HepG2 (cell line): Measurements from ENCODE around the gene HOXA9. TPM values are rescaled to one million over a fixed set of nuclear protein-coding genes. Genes with fewer than 3 reads are reported as not detected.

ENCODE experiments used
- ATAC-seq: fragments of 200-7000 bp; cut with Tn5 transposase; 3 replicates; pipeline ENCODE4 v1.9.1; 2020; ENCODE audit warnings: mild to moderate bottlenecking, moderate library complexity
- BruUV-seq: library from RNA; stranded (reverse); fragments of 400-500 nt; replicated peaks from 2 replicates; lab custom pipeline; 2021; lab: Mats Ljungman, UMichigan
- CTCF ChIA-PET: fragments of 300-600 bp; formaldehyde crosslinking; extraction: SDS; loops from one replicate; lab custom pipeline; 2021; ENCODE audit warnings: low total read pairs, inconsistent platforms, low intra/inter-chr PET ratio; lab: Yijun Ruan, JAX
- POLR2A ChIA-PET: fragments of 350-600 bp; sonication (Branson Sonifier 250); formaldehyde crosslinking; loops from one replicate; lab custom pipeline; 2020; ENCODE audit warnings: antibody characterized with exemption, inconsistent platforms; lab: Yijun Ruan, JAX
- DNase-seq: peaks from one replicate; pipeline ENCODE4 v3.0.0-alpha.2; 2015; ENCODE audit warnings: low spot score
- FAIRE-seq: peaks from 3 replicates; lab custom pipeline; 2011; peaks lifted over from hg19 to GRCh38; lab: Jason Lieb, UNC
- H2AFZ ChIP-seq: one replicate; pipeline ENCODE4 v1.6.1; 2011; ENCODE audit warnings: low read length, inconsistent platforms
- H3K27ac ChIP-seq: fragments of 300-600 bp; 3 replicates; pipeline ENCODE4 v1.8.0; 2011; ENCODE audit warnings: mixed run types, mild to moderate bottlenecking, mixed read lengths, low read length, inconsistent platforms; ENCODE audit not compliant: insufficient read depth; ENCODE audit errors: extremely low read length
- H3K27me3 ChIP-seq, 2 experiments: fragments of 200-600 bp in 1 of 2; 2 replicates in 1 of 2; 3 replicates in 1 of 2; pipeline versions ENCODE4 v1.6.0 to v1.8.0; 2011; ENCODE audit warnings: low read length in 2 of 2, mild to moderate bottlenecking in 2 of 2, moderate library complexity in 2 of 2, inconsistent platforms in 1 of 2; ENCODE audit not compliant: insufficient read depth in 2 of 2, control insufficient read depth in 1 of 2
- H3K36me3 ChIP-seq, 2 experiments: fragments of 200-600 bp in 1 of 2; replicated peaks in 1 of 2; 2 replicates in 1 of 2; 3 replicates in 1 of 2; pipeline versions ENCODE4 v1.5.1 to v1.8.0; 2011; ENCODE audit warnings: low read length in 2 of 2, inconsistent platforms in 1 of 2; ENCODE audit not compliant: insufficient read depth in 2 of 2, control insufficient read depth in 1 of 2
- H3K4me1 ChIP-seq: 2 replicates; pipeline ENCODE4 v1.5.1; 2012; ENCODE audit warnings: low read length, inconsistent platforms; ENCODE audit not compliant: insufficient read depth
- H3K4me2 ChIP-seq: 2 replicates; pipeline ENCODE4 v1.6.0; 2011; ENCODE audit warnings: low read depth, low read length, inconsistent platforms
- H3K4me3 ChIP-seq, 3 experiments: fragments of 200-600 bp in 1 of 3; sonication (generic), shearing (Covaris generic) in 1 of 3; replicated peaks in 1 of 3; 2 replicates each; pipeline ENCODE4 v1.5.1; 2011 to 2016; ENCODE audit warnings: low read length in 3 of 3, inconsistent platforms in 2 of 3, low read depth in 2 of 3, mild to moderate bottlenecking in 2 of 3, control low read depth in 1 of 3, mixed read lengths in 1 of 3; ENCODE audit not compliant: insufficient read depth in 1 of 3
- H3K79me2 ChIP-seq: one replicate; pipeline ENCODE4 v1.6.1; 2011; ENCODE audit warnings: low read length, inconsistent platforms; ENCODE audit not compliant: insufficient read depth
- H3K9ac ChIP-seq: 2 replicates; pipeline ENCODE4 v1.6.0; 2011; ENCODE audit warnings: mild to moderate bottlenecking, low read depth, low read length, inconsistent platforms; ENCODE audit not compliant: insufficient read depth
- H3K9me3 ChIP-seq: 2 replicates; pipeline ENCODE4 v1.5.1; 2012; ENCODE audit warnings: mild to moderate bottlenecking, low read length
- H4K20me1 ChIP-seq: 2 replicates; pipeline ENCODE4 v1.6.0; 2011; ENCODE audit warnings: inconsistent platforms, mild to moderate bottlenecking, low read length, moderate library complexity; ENCODE audit not compliant: insufficient read depth
- AGO2 ChIP-seq: fragments of 200-400 bp; formaldehyde crosslinking; optimal IDR thresholded peaks from 2 replicates; pipeline ENCODE3; 2017; ENCODE audit warnings: mild to moderate bottlenecking, low read depth, low read length, moderate library complexity
- FOXA3 ChIP-seq: IDR thresholded peaks from 2 replicates; pipeline ENCODE4 v1.6.1; 2016; ENCODE audit warnings: missing genetic modification reagents, missing compliant biosample characterization
- HDAC6 ChIP-seq: fragments of 200-600 bp; sonication (generic); IDR thresholded peaks from 2 replicates; pipeline ENCODE4 v1.7.0; 2017; ENCODE audit warnings: mild to moderate bottlenecking, antibody characterized with exemption, low read length, low read depth
- NFATC3 ChIP-seq: sonication (generic); formaldehyde crosslinking; IDR thresholded peaks from 2 replicates; pipeline ENCODE4 v1.5.1; 2020; ENCODE audit warnings: mild to moderate bottlenecking, missing genetic modification reagents
- SP1 ChIP-seq, 2 experiments: fragments of 450-650 bp in 1 of 2; sonication (generic) in 1 of 2; formaldehyde crosslinking in 1 of 2; IDR thresholded peaks; 2 replicates each; pipeline versions ENCODE4 v1.4.0 to v1.6.1; 2016 to 2020; ENCODE audit warnings: missing genetic modification reagents in 1 of 2
- U2AF2 ChIP-seq: fragments of 200-400 bp; formaldehyde crosslinking; IDR thresholded peaks from 2 replicates; pipeline ENCODE4 v1.6.1; 2017; ENCODE audit warnings: low read depth, mild to moderate bottlenecking, low read length
- ZMAT3 ChIP-seq: sonication (generic); formaldehyde crosslinking; conservative IDR thresholded peaks from 2 replicates; pipeline ENCODE4 v1.7.0; 2021; ENCODE audit warnings: missing genetic modification reagents
- ZNF274 ChIP-seq: sonication (generic); formaldehyde crosslinking; IDR thresholded peaks from 2 replicates; pipeline ENCODE4 v1.5.1; 2020; ENCODE audit warnings: mild to moderate bottlenecking, missing genetic modification reagents
- ZNF317 ChIP-seq: sonication (generic); formaldehyde crosslinking; IDR thresholded peaks from 2 replicates; pipeline ENCODE4 v1.5.0; 2020; ENCODE audit warnings: mild to moderate bottlenecking, missing genetic modification reagents
- ZSCAN30 ChIP-seq: sonication (generic); formaldehyde crosslinking; IDR thresholded peaks from 2 replicates; pipeline ENCODE4 v1.5.0; 2020; ENCODE audit warnings: mild to moderate bottlenecking, missing genetic modification reagents
- WGBS: methylation state at CpG from one replicate; pipeline ENCODE4 v1.1.6; 2017; ENCODE audit warnings: low lambda C conversion rate; 5-methylcytosine and 5-hydroxymethylcytosine counted together
- in situ Hi-C: cut with HindIII; loops from 2 replicates; pipeline ENCODE4 v1.10.0; 2017; ENCODE audit warnings: low pct_unique_long_range_greater_than_20kb; ENCODE audit not compliant: extremely low pct_ligation_motif_present
- intact Hi-C: fragments of 100-400 bp; cut with micrococcal nuclease; formaldehyde crosslinking; loops from one replicate; pipeline ENCODE4 v1.10.0; 2022; ENCODE audit not compliant: unreplicated experiment
- polyA plus RNA-seq, 8 experiments: library from polyadenylated mRNA; depleted of rRNA in 3 of 8; stranded (reverse) in 7 of 8; unstranded in 1 of 8; fragments of >200 nt; fragmentation: Illumina TruSeq in 4 of 8; extraction: Trizol in 4 of 8; gene quantifications; 2 replicates each; pipeline versions ENCODE4 v1.2.1 to v1.2.3, GENCODE V29; 2011 to 2016; ENCODE audit warnings: low read depth in 4 of 8, missing spikeins in 1 of 8, mixed read lengths in 1 of 8; ENCODE audit not compliant: insufficient read depth in 1 of 8
- total RNA-seq, 5 experiments: library from RNA; depleted of rRNA; stranded (reverse); fragments of >200 nt; fragmentation: Illumina TruSeq; extraction: Trizol; gene quantifications; 2 replicates each; pipeline ENCODE4 v1.2.3, GENCODE V29; 2016; ENCODE audit warnings: low read depth in 1 of 5
- TF ChIP-seq, protein P1 (sequence below): sonication (generic); formaldehyde crosslinking; IDR thresholded peaks from 2 replicates; pipeline ENCODE4 v1.9.0; 2022; ENCODE audit warnings: low read depth, missing genetic modification reagents
- TF ChIP-seq, protein P2 (sequence below): sonication (generic); formaldehyde crosslinking; IDR thresholded peaks from 2 replicates; pipeline ENCODE4 v1.4.0; 2020; ENCODE audit warnings: missing genetic modification reagents, borderline replicate concordance

The HOXA9 gene
- total and polyA plus RNA-seq, 2 of the 13 experiments (the other 11 are each of a cell fraction or from before 2014, with no cell fraction given) = not detected

DNA sequence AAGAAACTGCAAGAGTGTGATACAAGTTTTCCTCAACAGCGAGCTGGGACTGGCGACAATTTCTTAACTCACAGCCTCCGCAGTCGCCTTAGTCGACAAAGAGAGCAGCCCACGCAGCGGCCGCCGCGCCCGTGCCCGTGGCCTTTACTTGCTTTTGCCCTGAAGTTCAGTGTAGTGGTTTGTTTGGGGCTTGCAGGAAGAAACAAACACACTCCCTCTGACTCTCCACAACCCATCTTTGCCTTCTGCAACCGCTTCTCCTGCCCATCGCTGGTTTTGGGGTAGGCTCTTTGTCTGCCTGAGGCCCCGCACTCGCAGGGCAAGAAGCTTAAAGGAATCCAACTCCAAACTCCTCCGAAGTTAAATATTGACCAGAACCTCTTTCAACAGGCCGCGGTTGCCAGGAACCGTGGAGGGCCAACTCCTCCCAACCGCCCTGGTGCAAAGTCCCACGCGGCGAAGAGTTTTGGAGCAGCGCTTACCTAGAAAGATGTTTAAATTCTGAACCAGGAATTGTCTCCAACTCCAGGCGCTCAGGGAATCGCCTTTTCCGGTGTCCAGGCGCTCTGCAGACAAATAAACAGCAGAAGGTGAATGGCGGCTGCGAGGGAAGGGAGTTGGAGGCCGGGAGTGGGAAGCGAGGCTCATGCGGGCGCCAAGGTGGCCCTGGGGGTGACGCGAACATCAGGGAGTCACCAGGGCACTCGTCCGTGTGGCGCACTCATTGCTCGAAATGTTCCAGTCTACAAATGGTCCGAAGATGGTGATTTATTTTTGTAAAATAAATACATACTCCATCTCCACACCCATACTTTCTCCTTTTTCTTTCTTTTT, 43.0 kb downstream of the HOXA9 start (continued):
- TF ChIP-seq, protein P1, sequence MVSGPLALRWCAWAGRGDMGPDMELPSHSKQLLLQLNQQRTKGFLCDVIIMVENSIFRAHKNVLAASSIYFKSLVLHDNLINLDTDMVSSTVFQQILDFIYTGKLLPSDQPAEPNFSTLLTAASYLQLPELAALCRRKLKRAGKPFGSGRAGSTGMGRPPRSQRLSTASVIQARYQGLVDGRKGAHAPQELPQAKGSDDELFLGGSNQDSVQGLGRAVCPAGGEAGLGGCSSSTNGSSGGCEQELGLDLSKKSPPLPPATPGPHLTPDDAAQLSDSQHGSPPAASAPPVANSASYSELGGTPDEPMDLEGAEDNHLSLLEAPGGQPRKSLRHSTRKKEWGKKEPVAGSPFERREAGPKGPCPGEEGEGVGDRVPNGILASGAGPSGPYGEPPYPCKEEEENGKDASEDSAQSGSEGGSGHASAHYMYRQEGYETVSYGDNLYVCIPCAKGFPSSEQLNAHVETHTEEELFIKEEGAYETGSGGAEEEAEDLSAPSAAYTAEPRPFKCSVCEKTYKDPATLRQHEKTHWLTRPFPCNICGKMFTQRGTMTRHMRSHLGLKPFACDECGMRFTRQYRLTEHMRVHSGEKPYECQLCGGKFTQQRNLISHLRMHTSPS (CRISPR knock-in tag) = no peak
- TF ChIP-seq ZMAT3 (CRISPR knock-in tag) (0 out of 2 replicates have a peak, but pooled peaks have one; percentile 53), SP1 (IDR thresholded peaks at IDR 0.05) (no peak), SP1 (CRISPR knock-in tag; IDR thresholded peaks at IDR 0.05) (no peak)
- TF ChIP-seq, all 625 proteins: peak for 209

DNA sequence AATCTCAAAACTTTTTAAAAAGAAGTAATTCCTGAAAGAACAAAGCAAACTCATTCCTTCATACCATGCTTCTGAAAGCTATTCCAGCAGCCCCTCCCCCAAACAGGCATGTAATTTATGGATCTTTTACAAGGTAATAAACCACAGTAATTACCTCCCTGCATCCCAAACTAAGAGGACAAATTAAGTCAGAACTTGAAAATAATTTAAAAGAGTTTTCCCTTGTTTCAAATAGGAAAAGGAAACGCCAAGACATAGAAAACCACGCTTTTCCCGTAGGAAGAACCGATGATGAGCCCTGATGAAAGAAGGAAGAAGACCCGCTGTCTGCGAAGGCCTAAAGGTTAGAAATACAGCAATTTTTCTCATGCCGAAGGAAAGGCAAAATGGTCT, 43.7 kb downstream of the HOXA9 start:
- in situ Hi-C loops (no loop called here), intact Hi-C loops (loop anchor here (1.0 kb wide), 1 partner anchor 9 kb away; the partner anchor contains the start of gene HOXA4)
- peak overlapping the region; percentile 96 for H3K27ac ChIP-seq
- H2AFZ ChIP-seq = no peak overlapping the region
- H3K9ac ChIP-seq = peak overlapping the region; percentile 88
- ATAC-seq (no peak), FAIRE-seq (peak; percentile 8), DNase-seq (no peak)
- H3K4me3 ChIP-seq = peak overlapping the region; percentile 82 to 95 (median 87)
- H4K20me1 ChIP-seq = peaks cover 13% of the 10 kb centered on the region
- H3K27me3 ChIP-seq = no peaks in the 10 kb centered on the region; a peak in 1 of 5 replicates
- peak overlapping the region; percentile 87 for H3K4me2 ChIP-seq
- ChIA-PET POLR2A (interaction anchor here (1.0 to 5.8 kb wide), 19 partner anchors 7 to 773 kb away, joined by 3 to 118 read pairs (median 5); partner anchors contain the start of genes HOXA1, HOXA4, HOXA5 and SKAP2), CTCF (no interaction called here)
- H3K79me2 ChIP-seq = peaks cover 56% of the 10 kb centered on the region
- no peaks in the 10 kb centered on the region for H3K9me3 ChIP-seq
- H3K36me3 ChIP-seq = peaks cover 0 to 8% of the 10 kb centered on the region in 2 experiments; a peak in 2 of 5 replicates
- H3K4me1 ChIP-seq = peaks cover 71% of the 10 kb centered on the region
- BruUV-seq = TSS peak; percentile 76
- WGBS = 2% methylated on average over 7 of the region's 7 CpGs
- no peak for TF ChIP-seq FOXA3 (CRISPR knock-in tag)
- TF ChIP-seq HDAC6 = 0 out of 2 replicates have a peak, but pooled peaks have one; percentile 66
- no peak for TF ChIP-seq ZNF274 (CRISPR knock-in tag)
- TF ChIP-seq U2AF2 = no peak
- no peak for TF ChIP-seq ZSCAN30 (CRISPR knock-in tag)
- peak; percentile 19 for TF ChIP-seq AGO2
- TF ChIP-seq, protein P2, sequence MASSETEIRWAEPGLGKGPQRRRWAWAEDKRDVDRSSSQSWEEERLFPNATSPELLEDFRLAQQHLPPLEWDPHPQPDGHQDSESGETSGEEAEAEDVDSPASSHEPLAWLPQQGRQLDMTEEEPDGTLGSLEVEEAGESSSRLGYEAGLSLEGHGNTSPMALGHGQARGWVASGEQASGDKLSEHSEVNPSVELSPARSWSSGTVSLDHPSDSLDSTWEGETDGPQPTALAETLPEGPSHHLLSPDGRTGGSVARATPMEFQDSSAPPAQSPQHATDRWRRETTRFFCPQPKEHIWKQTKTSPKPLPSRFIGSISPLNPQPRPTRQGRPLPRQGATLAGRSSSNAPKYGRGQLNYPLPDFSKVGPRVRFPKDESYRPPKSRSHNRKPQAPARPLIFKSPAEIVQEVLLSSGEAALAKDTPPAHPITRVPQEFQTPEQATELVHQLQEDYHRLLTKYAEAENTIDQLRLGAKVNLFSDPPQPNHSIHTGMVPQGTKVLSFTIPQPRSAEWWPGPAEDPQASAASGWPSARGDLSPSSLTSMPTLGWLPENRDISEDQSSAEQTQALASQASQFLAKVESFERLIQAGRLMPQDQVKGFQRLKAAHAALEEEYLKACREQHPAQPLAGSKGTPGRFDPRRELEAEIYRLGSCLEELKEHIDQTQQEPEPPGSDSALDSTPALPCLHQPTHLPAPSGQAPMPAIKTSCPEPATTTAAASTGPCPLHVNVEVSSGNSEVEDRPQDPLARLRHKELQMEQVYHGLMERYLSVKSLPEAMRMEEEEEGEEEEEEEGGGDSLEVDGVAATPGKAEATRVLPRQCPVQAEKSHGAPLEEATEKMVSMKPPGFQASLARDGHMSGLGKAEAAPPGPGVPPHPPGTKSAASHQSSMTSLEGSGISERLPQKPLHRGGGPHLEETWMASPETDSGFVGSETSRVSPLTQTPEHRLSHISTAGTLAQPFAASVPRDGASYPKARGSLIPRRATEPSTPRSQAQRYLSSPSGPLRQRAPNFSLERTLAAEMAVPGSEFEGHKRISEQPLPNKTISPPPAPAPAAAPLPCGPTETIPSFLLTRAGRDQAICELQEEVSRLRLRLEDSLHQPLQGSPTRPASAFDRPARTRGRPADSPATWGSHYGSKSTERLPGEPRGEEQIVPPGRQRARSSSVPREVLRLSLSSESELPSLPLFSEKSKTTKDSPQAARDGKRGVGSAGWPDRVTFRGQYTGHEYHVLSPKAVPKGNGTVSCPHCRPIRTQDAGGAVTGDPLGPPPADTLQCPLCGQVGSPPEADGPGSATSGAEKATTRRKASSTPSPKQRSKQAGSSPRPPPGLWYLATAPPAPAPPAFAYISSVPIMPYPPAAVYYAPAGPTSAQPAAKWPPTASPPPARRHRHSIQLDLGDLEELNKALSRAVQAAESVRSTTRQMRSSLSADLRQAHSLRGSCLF (CRISPR knock-in tag) = no peak
- no peak for TF ChIP-seq ZNF317 (CRISPR knock-in tag)
- TF ChIP-seq NFATC3 (CRISPR knock-in tag) = no peak
